Karpas-422 (cell line): ENCODE results near the gene SMIM35. TPM values are rescaled to one million over a fixed set of nuclear protein-coding genes. Genes with fewer than 3 reads are reported as not detected.
"Not testable (repeated sequence)": the region's sequence is repeated elsewhere in the genome, so short reads cannot be mapped to it uniquely, and the experiment has no call there.

Experiments
- DNase-seq: peaks from one replicate; pipeline ENCODE4 v3.0.0-alpha.2; 2015
- H2AFZ ChIP-seq: fragments of 200-600 bp; sonication (generic); 2 replicates; pipeline ENCODE4 v1.6.1; 2014; ENCODE audit warnings: antibody characterized with exemption, low read length, mixed read lengths
- H3K27ac ChIP-seq: fragments of 200-600 bp; sonication (generic); 2 replicates; pipeline ENCODE4 v1.5.1; 2014; ENCODE audit warnings: mild to moderate bottlenecking, low read length, moderate library complexity
- H3K27me3 ChIP-seq: fragments of 200-600 bp; sonication (generic); 2 replicates; pipeline ENCODE4 v1.6.1; 2014; ENCODE audit warnings: low read length, mixed read lengths
- H3K36me3 ChIP-seq: fragments of 200-600 bp; sonication (generic); 2 replicates; pipeline ENCODE4 v1.6.1; 2014; ENCODE audit warnings: low read length, mixed read lengths; ENCODE audit not compliant: insufficient read depth
- H3K4me1 ChIP-seq: fragments of 200-600 bp; sonication (generic); 2 replicates; pipeline ENCODE4 v1.6.1; 2014; ENCODE audit warnings: mild to moderate bottlenecking, low read length, mixed read lengths
- H3K4me2 ChIP-seq: fragments of 200-600 bp; sonication (generic); 2 replicates; pipeline ENCODE4 v1.6.1; 2014; ENCODE audit warnings: low read length, low read depth, mild to moderate bottlenecking; ENCODE audit not compliant: poor library complexity, severe bottlenecking
- H3K4me3 ChIP-seq: fragments of 200-600 bp; sonication (generic); 2 replicates; pipeline ENCODE4 v1.5.1; 2014; ENCODE audit warnings: mild to moderate bottlenecking, antibody characterized with exemption, low read length, mixed read lengths
- H3K79me2 ChIP-seq: fragments of 200-600 bp; sonication (generic); 2 replicates; pipeline ENCODE4 v1.6.1; 2014; ENCODE audit warnings: mild to moderate bottlenecking, low read length, mixed read lengths
- H3K9ac ChIP-seq: fragments of 200-600 bp; sonication (generic); 2 replicates; pipeline ENCODE4 v1.6.0; 2014; ENCODE audit warnings: low read length
- H3K9me2 ChIP-seq: fragments of 200-600 bp; sonication (generic), shearing (Covaris generic); replicated peaks from 2 replicates; pipeline ENCODE4 v1.6.0; 2014; ENCODE audit warnings: mild to moderate bottlenecking, low read length, moderate library complexity; ENCODE audit not compliant: insufficient read depth
- H3K9me3 ChIP-seq: fragments of 300-700, 200-600 bp; sonication (generic); 2 replicates; pipeline ENCODE4 v1.6.1; 2014; ENCODE audit warnings: low read length, mixed read lengths
- H4K20me1 ChIP-seq: fragments of 200-600 bp; sonication (generic); 2 replicates; pipeline ENCODE4 v1.6.1; 2014; ENCODE audit warnings: mild to moderate bottlenecking, antibody characterized with exemption, low read length, low read depth; ENCODE audit not compliant: insufficient read depth
- total RNA-seq: library from RNA; depleted of rRNA; stranded (reverse); fragments of >200 nt; shearing (Covaris generic); gene quantifications from 2 replicates; pipeline ENCODE4 v1.2.3, GENCODE V29; 2014; ENCODE audit warnings: low replicate concordance

SMIM35 gene
- total RNA-seq, 1 experiment from 2014 or later = not detected

DNA sequence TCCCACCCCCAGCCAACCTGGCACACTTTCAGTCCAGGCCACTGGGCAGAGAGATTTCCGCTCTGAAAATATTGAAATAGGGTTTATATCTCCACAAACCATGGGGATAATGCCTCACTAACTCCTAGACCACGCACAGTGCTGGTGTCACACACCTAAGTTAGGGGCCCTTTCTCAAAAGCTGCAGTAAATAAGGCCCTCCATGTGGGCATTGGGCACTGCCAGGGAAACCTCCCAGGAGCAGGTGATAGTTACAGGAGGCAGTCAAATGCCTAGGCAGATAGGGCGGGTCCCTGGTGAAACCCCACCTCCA, 103.6 kb downstream of the SMIM35 start:
- Histone ChIP-seq H3K27me3 (no peaks in the 10 kb centered on the region), H3K36me3 (no peaks in the 10 kb centered on the region), H3K4me3 (no peak overlapping the region), H3K9ac (no peak overlapping the region), H3K27ac (no peak overlapping the region), H4K20me1 (no peaks in the 10 kb centered on the region), H2AFZ (no peak overlapping the region), H3K4me2 (no peak overlapping the region), H3K79me2 (peaks cover 15% of the 10 kb centered on the region; the same call in 1 of the 2 replicates), H3K9me2 (no peaks in the 10 kb centered on the region), H3K9me3 (no peaks in the 10 kb centered on the region), H3K4me1 (peaks cover 34% of the 10 kb centered on the region)
- no peak for DNase-seq

- Histone ChIP-seq H3K4me1 (peaks cover 16% of the 10 kb centered on the region), H3K4me3 (no peak overlapping the region), H3K9ac (no peak overlapping the region), H3K9me2 (no peaks in the 10 kb centered on the region), H2AFZ (no peak overlapping the region), H3K9me3 (no peaks in the 10 kb centered on the region), H3K4me2 (no peak overlapping the region), H3K27ac (no peak overlapping the region), H3K27me3 (no peaks in the 10 kb centered on the region), H3K36me3 (no peaks in the 10 kb centered on the region), H3K79me2 (no peaks in the 10 kb centered on the region), H4K20me1 (no peaks in the 10 kb centered on the region)
- DNase-seq = no peak
Observed at GRCh38 chr11:117980720-117981119, 106.0 kb downstream of the SMIM35 start.

DNA sequence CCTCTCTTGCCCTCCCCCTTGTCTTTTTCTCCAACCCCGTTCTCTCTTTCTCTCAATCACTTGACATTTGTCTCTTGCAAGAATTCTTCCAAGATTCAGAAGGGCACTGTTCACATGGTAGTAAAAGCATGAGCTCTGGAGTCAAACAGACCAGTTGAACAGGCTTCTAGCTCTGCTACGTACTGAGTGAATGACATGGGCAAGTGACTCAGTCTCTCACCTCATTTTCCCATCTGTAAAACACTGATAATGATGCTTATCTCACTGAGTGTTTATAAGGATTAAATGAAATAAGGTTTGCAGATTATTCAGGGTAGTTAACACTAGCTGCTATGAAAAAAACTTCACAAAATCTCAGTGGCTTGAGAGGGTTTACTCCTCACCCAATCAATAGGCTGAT, 106.5 kb downstream of the SMIM35 start:
- Histone ChIP-seq H2AFZ (no peak overlapping the region), H3K27ac (no peak overlapping the region), H3K4me3 (no peak overlapping the region), H3K4me1 (peaks cover 15% of the 10 kb centered on the region), H3K27me3 (no peaks in the 10 kb centered on the region), H3K79me2 (no peaks in the 10 kb centered on the region), H3K9me3 (no peaks in the 10 kb centered on the region), H3K9ac (no peak overlapping the region), H3K4me2 (no peak overlapping the region), H4K20me1 (no peaks in the 10 kb centered on the region), H3K36me3 (no peaks in the 10 kb centered on the region), H3K9me2 (no peaks in the 10 kb centered on the region)
- no peak for DNase-seq

DNA sequence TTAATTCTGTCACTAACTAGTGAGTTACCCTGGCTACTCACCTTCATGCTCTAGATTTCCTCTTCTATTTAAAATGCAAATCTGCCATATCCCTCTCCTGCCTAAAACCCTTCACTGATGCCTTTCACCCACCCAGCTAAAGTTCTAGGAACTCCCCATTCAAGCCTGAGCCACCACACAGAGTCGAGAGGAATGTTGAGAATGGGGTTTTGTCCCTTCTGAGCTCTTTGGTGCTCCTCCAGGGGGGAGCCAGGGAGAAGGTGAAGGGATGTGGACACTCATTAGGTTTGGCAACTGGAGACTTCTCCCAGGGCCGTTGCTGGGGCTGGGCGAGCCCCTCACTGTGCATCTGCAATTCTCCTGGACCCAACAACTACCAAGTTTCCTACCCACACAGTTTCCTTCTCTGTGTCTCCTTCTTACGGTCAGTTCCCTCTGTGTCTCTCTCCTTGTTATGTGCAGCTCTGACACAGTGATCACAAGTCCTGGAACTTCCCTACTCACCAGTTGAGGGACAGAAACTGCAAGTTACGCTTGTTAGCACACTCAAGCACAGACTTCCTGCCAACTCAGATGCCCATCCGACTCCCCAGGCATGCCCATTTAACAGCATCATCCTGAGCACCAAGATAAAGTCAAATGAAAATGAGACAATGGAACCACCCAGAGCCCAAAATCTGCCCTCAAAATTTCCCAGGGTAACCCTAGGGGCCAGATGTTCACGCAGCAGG, 107.1 kb downstream of the SMIM35 start:
- no peak overlapping the region for H3K27ac ChIP-seq
- no peak overlapping the region for H3K4me3 ChIP-seq
- no peak for DNase-seq
- no peak overlapping the region for H3K4me2 ChIP-seq
- peaks cover 15% of the 10 kb centered on the region for H3K4me1 ChIP-seq
- H3K79me2 ChIP-seq = no peaks in the 10 kb centered on the region
- H3K27me3 ChIP-seq = no peaks in the 10 kb centered on the region
- H3K9ac ChIP-seq = no peak overlapping the region
- H3K36me3 ChIP-seq = no peaks in the 10 kb centered on the region
- H2AFZ ChIP-seq = no peak overlapping the region
- no peaks in the 10 kb centered on the region for H3K9me3 ChIP-seq
- H4K20me1 ChIP-seq = no peaks in the 10 kb centered on the region
- H3K9me2 ChIP-seq = no peaks in the 10 kb centered on the region

GRCh38 chr11:117978991-117979390, 107.8 kb downstream of the SMIM35 start:
- DNase-seq = no peak
- Histone ChIP-seq H3K9me2 (no peaks in the 10 kb centered on the region), H3K4me1 (peaks cover 15% of the 10 kb centered on the region), H3K4me3 (no peak overlapping the region), H3K79me2 (no peaks in the 10 kb centered on the region), H3K9ac (no peak overlapping the region), H3K27ac (no peak overlapping the region), H4K20me1 (no peaks in the 10 kb centered on the region), H3K36me3 (no peaks in the 10 kb centered on the region), H2AFZ (no peak overlapping the region), H3K27me3 (no peaks in the 10 kb centered on the region), H3K4me2 (no peak overlapping the region), H3K9me3 (no peaks in the 10 kb centered on the region)

GRCh38 chr11:117978291-117978910, 108.4 kb downstream of the SMIM35 start:
- H3K79me2 ChIP-seq, H3K36me3 ChIP-seq, H3K9me3 ChIP-seq, H2AFZ ChIP-seq, DNase-seq, H3K4me2 ChIP-seq, H3K27ac ChIP-seq, H4K20me1 ChIP-seq, H3K4me3 ChIP-seq, H3K27me3 ChIP-seq, H3K9ac ChIP-seq, H3K9me2 ChIP-seq: not testable (repeated sequence)
- peaks cover 15% of the 10 kb centered on the region for H3K4me1 ChIP-seq

- H3K9me3 ChIP-seq, H3K4me3 ChIP-seq, H4K20me1 ChIP-seq, H3K27ac ChIP-seq, H3K9ac ChIP-seq, H2AFZ ChIP-seq, DNase-seq, H3K9me2 ChIP-seq, H3K79me2 ChIP-seq, H3K27me3 ChIP-seq, H3K4me2 ChIP-seq, H3K36me3 ChIP-seq: not testable (repeated sequence)
- H3K4me1 ChIP-seq = peaks cover 15% of the 10 kb centered on the region
Observed at GRCh38 chr11:117977612-117978264, 109.0 kb downstream of the SMIM35 start.

DNA sequence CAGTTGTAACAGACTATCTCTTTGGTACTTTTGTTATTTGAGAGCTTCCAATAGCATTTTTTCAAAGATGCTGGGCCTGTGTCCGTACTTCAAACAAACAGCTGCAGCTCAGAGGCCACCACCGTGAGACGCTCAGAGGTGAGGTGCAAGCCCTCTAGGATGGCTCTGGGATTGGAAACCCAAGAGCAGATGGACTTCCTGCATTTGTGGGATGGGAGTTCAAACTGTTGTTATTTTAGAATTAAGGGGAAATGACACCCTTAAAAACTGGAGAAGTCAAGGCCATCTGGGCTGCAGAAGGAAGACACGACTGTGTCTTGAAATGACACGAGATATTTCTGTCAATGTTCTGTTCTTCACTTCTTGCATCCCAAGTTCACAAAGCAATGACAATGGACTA, 109.7 kb downstream of the SMIM35 start:
- Histone ChIP-seq H3K4me3 (no peak overlapping the region), H3K36me3 (no peaks in the 10 kb centered on the region), H3K4me1 (peaks cover 15% of the 10 kb centered on the region), H3K27ac (no peak overlapping the region), H3K4me2 (no peak overlapping the region), H2AFZ (no peak overlapping the region), H3K9me3 (no peaks in the 10 kb centered on the region), H3K9ac (no peak overlapping the region), H3K79me2 (no peaks in the 10 kb centered on the region), H3K27me3 (no peaks in the 10 kb centered on the region), H4K20me1 (no peaks in the 10 kb centered on the region), H3K9me2 (no peaks in the 10 kb centered on the region)
- DNase-seq = no peak
